Neural cell (in vitro differentiated cells): ENCODE measurements around the gene ENPP5. TPM values are rescaled to one million over a fixed set of nuclear protein-coding genes. Genes with fewer than 3 reads are reported as not detected.

Experiments
- H2AFZ ChIP-seq: fragments of 200-600, 300-800 bp; sonication (generic), shearing (Covaris generic); 2 replicates; pipeline ENCODE4 v1.6.0; 2014; ENCODE audit warnings: low read depth, mild to moderate bottlenecking, antibody characterized with exemption, low read length, moderate library complexity
- H3F3A ChIP-seq: fragments of 200-600 bp; shearing (Covaris generic); 2 replicates; pipeline ENCODE4 v1.6.1; 2016; ENCODE audit warnings: mild to moderate bottlenecking, moderate library complexity, mixed read lengths, antibody characterized with exemption, low read length; ENCODE audit not compliant: insufficient read depth, poor library complexity, severe bottlenecking
- H3K27ac ChIP-seq: fragments of 200-600, 300-800 bp; sonication (generic), shearing (Covaris generic); 2 replicates; pipeline ENCODE4 v1.5.1; 2014; ENCODE audit warnings: mild to moderate bottlenecking, low read length, moderate library complexity
- H3K27me3 ChIP-seq: fragments of 300-800, 200-600 bp; sonication (generic), shearing (Covaris generic); 2 replicates; pipeline ENCODE4 v1.6.0; 2014; ENCODE audit warnings: mild to moderate bottlenecking, low read depth, low read length, moderate library complexity; ENCODE audit not compliant: insufficient read depth
- H3K36me3 ChIP-seq: fragments of 300-800, 200-600 bp; sonication (generic), shearing (Covaris generic); 2 replicates; pipeline ENCODE4 v1.5.1; 2014; ENCODE audit warnings: mild to moderate bottlenecking, antibody characterized with exemption, low read length, moderate library complexity; ENCODE audit not compliant: insufficient read depth
- H3K4me2 ChIP-seq: fragments of 300-800, 200-600 bp; sonication (generic), shearing (Covaris generic); 2 replicates; pipeline ENCODE4 v1.6.0; 2014; ENCODE audit warnings: mild to moderate bottlenecking, low read length
- H3K4me3 ChIP-seq: fragments of 300-800, 200-600 bp; sonication (generic), shearing (Covaris generic); 2 replicates; pipeline ENCODE4 v1.5.1; 2014; ENCODE audit warnings: mild to moderate bottlenecking, low read length, moderate library complexity
- H3K79me2 ChIP-seq: fragments of 200-600 bp; shearing (Covaris generic); replicated peaks from 2 replicates; pipeline ENCODE4 v1.6.0; 2014; ENCODE audit warnings: mild to moderate bottlenecking, low read length, moderate library complexity; ENCODE audit not compliant: insufficient read depth
- H3K9ac ChIP-seq: fragments of 300-800, 200-600 bp; sonication (generic), shearing (Covaris generic); 2 replicates; pipeline ENCODE4 v1.6.1; 2016; ENCODE audit warnings: mild to moderate bottlenecking, low read length, mixed read lengths
- H3K9me2 ChIP-seq: fragments of 200-600 bp; shearing (Covaris generic); 2 replicates; pipeline ENCODE4 v1.6.1; 2016; ENCODE audit warnings: mild to moderate bottlenecking, low read length, mixed read lengths; ENCODE audit not compliant: insufficient read depth
- H3K9me3 ChIP-seq: fragments of 200-600, 300-800 bp; sonication (generic), shearing (Covaris generic); 2 replicates; pipeline ENCODE4 v1.6.1; 2016; ENCODE audit warnings: mild to moderate bottlenecking, mixed run types, low read length, moderate library complexity, mixed read lengths
- H4K20me1 ChIP-seq: fragments of 200-600 bp; shearing (Covaris generic); 2 replicates; pipeline ENCODE4 v1.6.1; 2016; ENCODE audit warnings: mild to moderate bottlenecking, mixed run types; ENCODE audit not compliant: insufficient read depth
- EP300 ChIP-seq: fragments of 450-650 bp; conservative IDR thresholded peaks from 2 replicates; pipeline ENCODE4 v1.6.1; 2014; ENCODE audit warnings: antibody characterized with exemption, mild to moderate bottlenecking, moderate library complexity; ENCODE audit not compliant: poor library complexity, severe bottlenecking
- EZH2 ChIP-seq: fragments of 200-600, 300-800 bp; shearing (Covaris generic), sonication (generic); IDR thresholded peaks from 2 replicates; pipeline ENCODE4 v1.6.1; 2014; ENCODE audit warnings: antibody characterized with exemption, low read length, borderline replicate concordance, mild to moderate bottlenecking; ENCODE audit not compliant: insufficient read depth, poor library complexity, severe bottlenecking
- MXI1 ChIP-seq: fragments of 450-650 bp; conservative IDR thresholded peaks from 2 replicates; pipeline ENCODE4 v1.6.1; 2014; ENCODE audit warnings: antibody characterized with exemption, mild to moderate bottlenecking; ENCODE audit not compliant: poor library complexity, severe bottlenecking
- POLR2AphosphoS5 ChIP-seq: IDR thresholded peaks from 2 replicates; pipeline ENCODE4 v1.6.1; 2012
- RAD21 ChIP-seq: fragments of 450-650 bp; conservative IDR thresholded peaks from 2 replicates; pipeline ENCODE4 v1.6.1; 2014; ENCODE audit warnings: antibody characterized with exemption, mild to moderate bottlenecking, moderate library complexity
- SMC3 ChIP-seq: fragments of 450-650 bp; conservative IDR thresholded peaks from 2 replicates; pipeline ENCODE4 v1.6.1; 2014; ENCODE audit warnings: antibody characterized with exemption, mild to moderate bottlenecking, moderate library complexity; ENCODE audit not compliant: poor library complexity
- TAF1 ChIP-seq: IDR thresholded peaks from 2 replicates; pipeline ENCODE4 v1.6.1; 2012; ENCODE audit warnings: low read depth
- polyA plus RNA-seq: library from polyadenylated mRNA; depleted of rRNA; stranded (reverse); fragments of >200 nt; gene quantifications from 2 replicates; pipeline ENCODE4 v1.2.3, GENCODE V29; 2014
- TF ChIP-seq, protein P1 (sequence below): fragments of 450-650 bp; IDR thresholded peaks from 2 replicates; pipeline ENCODE4 v1.5.1; 2014; ENCODE audit warnings: antibody characterized with exemption, mild to moderate bottlenecking, moderate library complexity; ENCODE audit not compliant: poor library complexity, severe bottlenecking
- TF ChIP-seq, protein P2 (sequence below): IDR thresholded peaks from 2 replicates; pipeline ENCODE4 v1.6.1; 2012; ENCODE audit warnings: borderline replicate concordance

The ENPP5 gene
- polyA plus RNA-seq, 1 donor from 2014 or later: 1.1 TPM

DNA sequence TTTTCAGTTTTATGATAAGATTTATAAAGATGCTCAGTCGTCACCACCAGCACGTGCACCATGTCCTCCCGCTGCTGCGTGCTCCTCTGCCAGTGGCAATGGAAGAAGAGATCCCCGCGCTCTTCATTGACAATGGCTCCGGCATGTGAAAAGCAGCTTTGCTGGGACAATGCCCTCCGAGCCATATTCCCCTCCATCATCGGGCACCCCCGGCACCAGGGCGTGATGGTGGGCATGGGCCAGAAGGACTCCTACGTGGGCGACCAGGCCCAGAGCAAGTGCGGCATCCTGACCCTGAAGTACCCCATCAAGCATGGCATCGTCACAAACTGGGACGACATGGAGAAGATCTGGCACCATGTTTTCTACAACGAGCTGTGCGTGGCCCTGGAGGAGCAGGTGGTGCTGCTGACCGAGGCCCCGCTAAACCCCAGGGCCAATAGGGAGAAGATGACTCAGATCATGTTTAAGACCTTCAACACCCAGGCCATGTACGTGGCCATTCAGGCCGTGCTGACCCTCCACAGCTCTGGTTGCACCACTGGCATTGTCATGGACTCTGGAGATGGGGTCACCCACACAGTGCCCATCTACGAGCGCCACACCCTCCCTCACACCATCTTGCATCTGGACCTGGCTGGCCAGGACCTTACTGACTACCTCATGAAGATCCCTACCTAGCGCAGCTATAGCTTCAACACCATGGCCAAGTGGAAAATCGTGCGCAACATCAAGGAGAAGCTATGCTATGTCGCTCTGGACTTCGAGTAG is 34.3 kb upstream of the ENPP5 start:
- Histone ChIP-seq H3K4me3 (no peak overlapping the region), H3K4me2 (no peak overlapping the region), H4K20me1 (no peaks in the 10 kb centered on the region), H3K27ac (no peak overlapping the region), H3K79me2 (no peaks in the 10 kb centered on the region), H2AFZ (no peak overlapping the region), H3K9me2 (no peaks in the 10 kb centered on the region), H3K36me3 (no peaks in the 10 kb centered on the region), H3K9ac (no peak overlapping the region), H3K9me3 (no peaks in the 10 kb centered on the region), H3F3A (no peaks in the 10 kb centered on the region), H3K27me3 (no peaks in the 10 kb centered on the region)
- TF ChIP-seq, protein P1, sequence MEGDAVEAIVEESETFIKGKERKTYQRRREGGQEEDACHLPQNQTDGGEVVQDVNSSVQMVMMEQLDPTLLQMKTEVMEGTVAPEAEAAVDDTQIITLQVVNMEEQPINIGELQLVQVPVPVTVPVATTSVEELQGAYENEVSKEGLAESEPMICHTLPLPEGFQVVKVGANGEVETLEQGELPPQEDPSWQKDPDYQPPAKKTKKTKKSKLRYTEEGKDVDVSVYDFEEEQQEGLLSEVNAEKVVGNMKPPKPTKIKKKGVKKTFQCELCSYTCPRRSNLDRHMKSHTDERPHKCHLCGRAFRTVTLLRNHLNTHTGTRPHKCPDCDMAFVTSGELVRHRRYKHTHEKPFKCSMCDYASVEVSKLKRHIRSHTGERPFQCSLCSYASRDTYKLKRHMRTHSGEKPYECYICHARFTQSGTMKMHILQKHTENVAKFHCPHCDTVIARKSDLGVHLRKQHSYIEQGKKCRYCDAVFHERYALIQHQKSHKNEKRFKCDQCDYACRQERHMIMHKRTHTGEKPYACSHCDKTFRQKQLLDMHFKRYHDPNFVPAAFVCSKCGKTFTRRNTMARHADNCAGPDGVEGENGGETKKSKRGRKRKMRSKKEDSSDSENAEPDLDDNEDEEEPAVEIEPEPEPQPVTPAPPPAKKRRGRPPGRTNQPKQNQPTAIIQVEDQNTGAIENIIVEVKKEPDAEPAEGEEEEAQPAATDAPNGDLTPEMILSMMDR: no peak
- TF ChIP-seq TAF1: no peak
- TF ChIP-seq SMC3: no peak
- TF ChIP-seq RAD21: no peak

DNA sequence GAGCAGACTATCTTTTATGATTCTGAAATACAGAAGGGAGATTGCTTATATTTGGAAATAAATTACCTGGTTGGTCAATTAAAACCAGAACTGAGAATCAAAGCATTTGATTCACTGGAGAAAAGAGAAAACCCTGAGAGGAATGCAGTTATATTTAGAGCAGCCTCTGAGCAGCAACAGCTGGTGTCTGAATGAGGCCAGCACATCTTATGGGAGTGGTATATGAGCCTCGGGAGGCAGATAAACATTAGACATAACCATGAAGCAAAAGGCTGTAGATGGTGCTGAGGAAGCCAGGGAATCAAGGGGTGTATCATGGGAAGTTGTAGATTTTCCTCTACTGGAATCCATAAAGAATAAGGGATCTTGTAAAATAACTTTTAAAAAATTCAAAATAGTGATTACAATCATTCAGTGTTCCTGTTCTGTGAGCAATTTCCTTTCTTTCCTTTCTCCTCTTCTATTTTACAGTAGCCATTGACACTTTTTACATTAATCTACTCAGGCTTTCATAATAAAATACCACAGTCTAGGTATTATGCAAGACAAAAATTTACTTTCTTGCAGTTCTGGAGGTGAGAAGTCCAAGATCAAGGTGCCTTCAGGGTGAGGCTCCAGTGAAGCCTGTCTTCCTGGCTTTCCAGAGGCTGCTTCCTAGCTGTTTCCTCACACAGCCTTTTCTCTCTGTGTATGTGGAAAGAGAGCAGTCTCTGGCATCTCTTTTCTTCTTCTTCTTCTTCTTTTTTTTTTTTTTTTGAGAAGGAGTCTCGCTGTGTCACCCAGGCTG is 32.8 kb upstream of the ENPP5 start:
- Histone ChIP-seq H3K9me3 (no peaks in the 10 kb centered on the region), H3K4me3 (no peak overlapping the region), H3K9me2 (no peaks in the 10 kb centered on the region), H3K79me2 (no peaks in the 10 kb centered on the region), H4K20me1 (no peaks in the 10 kb centered on the region), H3K27me3 (no peaks in the 10 kb centered on the region), H3F3A (no peaks in the 10 kb centered on the region), H2AFZ (no peak overlapping the region), H3K27ac (no peak overlapping the region), H3K4me2 (no peak overlapping the region), H3K36me3 (no peaks in the 10 kb centered on the region), H3K9ac (no peak overlapping the region)
- TF ChIP-seq MXI1 (no peak), TAF1 (no peak), SMC3 (no peak), EP300 (no peak), RAD21 (no peak), EZH2 (no peak), POLR2AphosphoS5 (no peak)
- TF ChIP-seq, protein P2, sequence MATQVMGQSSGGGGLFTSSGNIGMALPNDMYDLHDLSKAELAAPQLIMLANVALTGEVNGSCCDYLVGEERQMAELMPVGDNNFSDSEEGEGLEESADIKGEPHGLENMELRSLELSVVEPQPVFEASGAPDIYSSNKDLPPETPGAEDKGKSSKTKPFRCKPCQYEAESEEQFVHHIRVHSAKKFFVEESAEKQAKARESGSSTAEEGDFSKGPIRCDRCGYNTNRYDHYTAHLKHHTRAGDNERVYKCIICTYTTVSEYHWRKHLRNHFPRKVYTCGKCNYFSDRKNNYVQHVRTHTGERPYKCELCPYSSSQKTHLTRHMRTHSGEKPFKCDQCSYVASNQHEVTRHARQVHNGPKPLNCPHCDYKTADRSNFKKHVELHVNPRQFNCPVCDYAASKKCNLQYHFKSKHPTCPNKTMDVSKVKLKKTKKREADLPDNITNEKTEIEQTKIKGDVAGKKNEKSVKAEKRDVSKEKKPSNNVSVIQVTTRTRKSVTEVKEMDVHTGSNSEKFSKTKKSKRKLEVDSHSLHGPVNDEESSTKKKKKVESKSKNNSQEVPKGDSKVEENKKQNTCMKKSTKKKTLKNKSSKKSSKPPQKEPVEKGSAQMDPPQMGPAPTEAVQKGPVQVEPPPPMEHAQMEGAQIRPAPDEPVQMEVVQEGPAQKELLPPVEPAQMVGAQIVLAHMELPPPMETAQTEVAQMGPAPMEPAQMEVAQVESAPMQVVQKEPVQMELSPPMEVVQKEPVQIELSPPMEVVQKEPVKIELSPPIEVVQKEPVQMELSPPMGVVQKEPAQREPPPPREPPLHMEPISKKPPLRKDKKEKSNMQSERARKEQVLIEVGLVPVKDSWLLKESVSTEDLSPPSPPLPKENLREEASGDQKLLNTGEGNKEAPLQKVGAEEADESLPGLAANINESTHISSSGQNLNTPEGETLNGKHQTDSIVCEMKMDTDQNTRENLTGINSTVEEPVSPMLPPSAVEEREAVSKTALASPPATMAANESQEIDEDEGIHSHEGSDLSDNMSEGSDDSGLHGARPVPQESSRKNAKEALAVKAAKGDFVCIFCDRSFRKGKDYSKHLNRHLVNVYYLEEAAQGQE: no peak
- TF ChIP-seq, protein P1: no peak
